Ramos (cell line): ENCODE data around the gene SCML2.
"Not testable (repeated sequence)": the region's sequence is repeated elsewhere in the genome, so short reads cannot be mapped to it uniquely, and the experiment has no call there.

Experiments
- in situ Hi-C: fragments of 300-500 bp; cut with MboI; formaldehyde crosslinking; loops from one replicate; pipeline ENCODE4 v1.14.3; 2022; ENCODE audit warnings: low sequenced_read_pairs; ENCODE audit not compliant: unreplicated experiment

SCML2 gene

GRCh38 chrX:18278449-18278848 lies 76.0 kb downstream of the SCML2 start:
- in situ Hi-C loops: no loop called here

DNA sequence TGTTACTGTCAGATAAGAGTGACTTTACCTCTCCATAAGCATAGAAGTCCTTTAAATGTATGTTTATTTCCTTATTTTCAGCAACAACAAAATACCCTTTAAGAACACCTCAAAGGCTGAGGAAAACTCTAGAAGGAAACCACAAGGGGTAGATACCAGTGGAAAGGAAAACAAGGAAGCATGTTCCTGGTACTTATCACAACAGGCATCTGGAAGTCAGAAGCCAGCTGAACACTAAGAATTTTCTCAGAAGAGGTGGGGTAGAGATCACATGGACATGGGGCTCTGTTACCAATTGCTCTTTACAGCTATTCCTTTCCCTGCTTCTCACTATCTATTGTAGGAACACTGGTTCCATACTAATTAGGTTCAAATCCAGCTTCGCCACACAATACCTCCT lies 82.3 kb downstream of the SCML2 start:
- in situ Hi-C loops: no loop called here

GRCh38 chrX:18271725-18272124 lies 82.8 kb downstream of the SCML2 start:
- in situ Hi-C loops: no loop called here

- in situ Hi-C loops: no loop called here
Observed at GRCh38 chrX:18271309-18271708, 83.2 kb downstream of the SCML2 start.

- in situ Hi-C loops: no loop called here
Observed at GRCh38 chrX:18255059-18255458, 99.4 kb downstream of the SCML2 start.

DNA sequence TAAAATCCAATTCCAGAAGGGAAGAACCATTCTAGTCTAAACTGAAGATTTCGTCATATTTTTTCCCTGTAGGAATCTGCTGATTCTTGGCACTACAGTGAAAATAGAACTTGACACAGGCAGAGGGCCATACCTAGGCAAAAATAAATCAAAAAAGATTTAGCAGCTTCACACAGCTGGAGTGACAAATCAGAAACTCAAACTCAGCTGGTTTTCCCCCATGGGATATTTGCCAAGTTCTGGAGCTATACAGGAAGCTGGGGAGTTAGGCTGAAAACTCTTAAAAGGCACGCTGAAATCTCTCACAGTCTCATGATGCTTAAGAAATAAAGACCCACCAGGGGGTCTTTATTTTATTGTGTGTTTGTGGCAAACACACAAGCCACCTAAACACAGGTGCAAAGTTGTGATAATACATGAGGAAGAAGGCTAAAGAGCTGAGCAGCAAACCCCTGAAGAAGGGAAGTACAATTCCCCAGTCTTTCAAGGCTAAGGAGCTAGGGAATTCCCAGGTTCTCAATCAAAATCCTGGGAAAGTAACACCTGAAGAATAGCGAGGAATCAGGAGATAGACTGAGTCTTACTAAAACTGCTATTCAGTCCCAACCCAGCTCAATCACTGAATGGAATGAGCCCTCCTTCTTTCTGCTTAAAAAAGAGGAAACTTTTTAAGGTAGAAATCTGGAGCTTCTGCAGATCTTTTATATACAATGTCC lies 101.7 kb downstream of the SCML2 start:
- in situ Hi-C loops: no loop called here

- in situ Hi-C loops: not testable (repeated sequence)
Observed at GRCh38 chrX:18229646-18230045, 124.8 kb downstream of the SCML2 start.

DNA sequence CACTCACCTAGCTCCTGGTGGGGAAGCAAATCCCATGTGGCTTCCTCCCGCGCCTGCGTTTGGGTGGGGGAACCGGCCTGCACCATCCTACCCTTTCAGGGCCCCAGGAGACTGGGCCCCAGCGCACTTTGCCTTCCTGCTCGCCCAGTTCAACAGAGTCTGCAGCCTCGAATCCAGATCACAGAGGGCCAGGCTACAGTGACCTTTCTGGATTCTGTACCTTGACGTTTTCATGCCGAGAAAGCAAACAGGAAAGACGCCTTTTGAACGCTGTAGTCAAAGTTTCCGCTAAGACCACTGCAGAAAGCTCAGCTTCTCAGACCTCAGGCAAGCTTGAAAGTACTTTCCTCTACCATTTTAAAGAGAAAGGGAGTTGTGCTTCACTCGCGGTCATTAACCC lies 126.4 kb downstream of the SCML2 start:
- in situ Hi-C loops: no loop called here

- in situ Hi-C loops: no loop called here
Observed at GRCh38 chrX:18227458-18227857, 127.0 kb downstream of the SCML2 start.

- in situ Hi-C loops: no loop called here
Observed at GRCh38 chrX:18220786-18221185, 133.7 kb downstream of the SCML2 start, which contains the start of gene BEND2. Gene BEND2 (minus strand): TSS chrX:18220886. CDS start chrX:18220750, 136 bp downstream.

DNA sequence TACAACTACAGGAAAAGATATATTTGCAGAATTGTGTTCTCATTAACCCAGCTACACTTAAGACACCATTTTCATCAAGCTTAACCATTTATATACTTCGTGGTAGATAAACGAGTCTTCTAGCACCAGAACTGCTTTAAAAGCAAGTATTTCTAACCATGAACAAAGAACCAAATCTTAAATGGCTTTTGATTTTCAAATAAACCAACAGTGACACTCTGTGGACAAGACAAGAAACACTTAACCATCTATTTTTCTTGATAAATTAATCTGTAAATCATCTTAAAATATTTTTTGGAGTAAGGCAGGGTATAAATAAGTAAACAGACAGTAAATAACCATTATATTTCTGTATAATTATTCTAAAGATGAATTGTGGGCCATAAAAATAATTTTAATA lies 144.0 kb downstream of the SCML2 start:
- in situ Hi-C loops: no loop called here

DNA sequence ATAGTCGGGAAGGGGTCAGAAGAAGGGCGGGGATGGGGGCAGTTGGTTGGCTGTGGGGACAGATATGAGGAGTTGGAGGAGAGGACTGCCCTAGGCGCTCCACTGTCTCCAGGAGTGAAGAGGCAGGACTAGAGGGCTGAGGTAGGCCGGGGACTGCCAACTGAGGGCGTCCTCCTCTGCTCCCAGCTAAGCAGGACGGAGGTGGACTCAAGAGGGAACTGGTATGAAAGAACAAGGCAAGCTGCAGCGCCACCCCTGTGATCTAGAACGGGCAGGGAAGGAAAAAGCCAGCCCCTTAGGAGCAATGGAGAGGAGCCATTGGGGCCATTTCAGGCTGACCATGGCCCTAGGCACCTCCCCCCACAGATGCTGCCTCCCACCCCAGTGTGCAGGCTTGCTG lies 147.8 kb downstream of the SCML2 start:
- in situ Hi-C loops: no loop called here

- in situ Hi-C loops: no loop called here
Observed at GRCh38 chrX:18203631-18204030, 150.9 kb downstream of the SCML2 start.

DNA sequence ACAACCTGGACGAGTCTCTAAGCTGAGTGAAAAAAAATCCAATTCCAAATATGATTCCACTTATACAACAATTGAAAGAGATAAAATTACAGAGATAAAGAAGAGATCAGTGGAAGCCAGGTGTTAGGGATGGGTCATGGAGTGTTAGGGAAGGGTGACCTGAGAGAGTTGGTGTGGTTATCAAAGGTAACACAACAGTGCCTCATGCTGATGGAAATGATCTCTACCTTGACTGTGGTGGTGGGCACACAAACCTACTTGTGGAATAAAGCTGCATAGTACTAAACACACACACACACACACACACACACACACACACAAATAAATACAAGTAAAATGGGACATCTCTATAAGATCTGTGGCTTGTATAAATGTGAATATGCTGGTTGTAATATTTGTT lies 159.8 kb downstream of the SCML2 start:
- in situ Hi-C loops: no loop called here
